Measurements from ENCODE around the gene DRAM2. TPM values are rescaled to one million over a fixed set of nuclear protein-coding genes. Genes with fewer than 3 reads are reported as not detected.
"Not testable (repeated sequence)": the region's sequence is repeated elsewhere in the genome, so short reads cannot be mapped to it uniquely, and the experiment has no call there.

The DRAM2 gene
- total and polyA plus RNA-seq, 2 of the 4 experiments (the other 2 are of a cell fraction), result 31.4 to 66.3 TPM

GRCh38 chr1:111077312-111077711, 62.6 kb downstream of the DRAM2 start:
- CTCF ChIA-PET; H3K9ac ChIP-seq (ENCODE audit: low read depth, low read length); H3K4me2 ChIP-seq (ENCODE audit: low read depth, low read length): not testable (repeated sequence)

More at GRCh38 chr1:111077312-111077711, 62.6 kb downstream of the DRAM2 start:
- WGBS, 2 experiments (ENCODE audit: extremely low coverage in 2 of 2, insufficient read length in 1 of 2), result no CpG with 5 or more reads among the region's 4 CpGs
- H4K5ac ChIP-seq (ENCODE audit: low read depth, low read length); H2AFZ ChIP-seq (replicated peaks; ENCODE audit: low read length, poor library complexity); H3K27ac ChIP-seq (ENCODE audit: insufficient read depth, low read length); H2BK20ac ChIP-seq (ENCODE audit: low read depth, low read length); H3K56ac ChIP-seq (ENCODE audit: extremely low read depth, insufficient read depth, low read length); H3K9me1 ChIP-seq (ENCODE audit: insufficient read depth, low read length); H3K23ac ChIP-seq (ENCODE audit: low read depth, low read length); H4K8ac ChIP-seq (ENCODE audit: low read depth in 2 of 2, low read length in 2 of 2); dilution Hi-C loops (cut with HindIII; ENCODE audit: low sequenced_read_pairs, unreplicated experiment); H3K14ac ChIP-seq (replicated peaks; ENCODE audit: low read depth, low read length); H4K91ac ChIP-seq (ENCODE audit: insufficient read depth, low read depth, low read length); in situ Hi-C loops (cut with MboI; ENCODE audit: low sequenced_read_pairs); H3K4ac ChIP-seq (ENCODE audit: low read depth, low read length); H3K36me3 ChIP-seq (ENCODE audit: control insufficient read depth, insufficient read depth, low read length); H3K9me3 ChIP-seq (ENCODE audit: control insufficient read depth, insufficient read depth, low read length); H2AK9ac ChIP-seq (replicated peaks; ENCODE audit: low read depth, low read length, poor library complexity); intact Hi-C loops (cut with micrococcal nuclease); ATAC-seq (ENCODE audit: low read depth); H3K79me1 ChIP-seq (ENCODE audit: low read depth in 1 of 2, low read length in 2 of 2); H2BK120ac ChIP-seq (ENCODE audit: low read depth, low read length); DNase-seq; H3K18ac ChIP-seq (ENCODE audit: low read depth, low read length); H3K4me1 ChIP-seq (ENCODE audit: control insufficient read depth, insufficient read depth, low read length); H4K20me1 ChIP-seq (ENCODE audit: insufficient read depth, low read length); BruUV-seq (replicated peaks); H2BK5ac ChIP-seq (ENCODE audit: low read depth, low read length, poor library complexity, severe bottlenecking); H3K27me3 ChIP-seq (ENCODE audit: control insufficient read depth, insufficient read depth, low read length); H3K4me3 ChIP-seq (ENCODE audit: insufficient read depth, low read depth, low read length); H2AK5ac ChIP-seq (ENCODE audit: low read depth, low read length); H2BK15ac ChIP-seq (ENCODE audit: low read depth, low read length); POLR2A ChIA-PET (ENCODE audit: unreplicated experiment): not testable (repeated sequence)

Small RNA genes lying within 50 kb of the gene (microRNA-seq; reads per million reads assigned to microRNA genes)
- gene AL355816.1 (ENCODE audit: insufficient read depth, insufficient read length), result not detected

Small RNA genes lying within 50 kb of the gene (small RNA-seq; reads per million reads assigned to genes)
- gene AL355816.1, result 0 reads per million in 5 experiments

Other genes starting within 250 kb of the DRAM2 start
- 6.8 and 13.1 TPM in 2 replicates for gene LRIF1, start 176.2 kb downstream of the DRAM2 start, total RNA-seq (2012; rRNA removed)
- 5.4 and 6.4 TPM in 2 replicates for gene LRIF1, start 176.2 kb downstream of the DRAM2 start, polyA plus RNA-seq (2012; rRNA removed)
- 27.4 and 42.8 TPM in 2 replicates for gene CEPT1, start 130 bp upstream of the DRAM2 start, total RNA-seq (2012; rRNA removed)
- gene CEPT1, start 130 bp upstream of the DRAM2 start, polyA plus RNA-seq (2012; rRNA removed), result 10.3 and 13.3 TPM in 2 replicates
- 0.83 and 0.90 TPM in 2 replicates for gene DENND2D, start 60.6 kb upstream of the DRAM2 start, total RNA-seq (2012; rRNA removed)
- gene DENND2D, start 60.6 kb upstream of the DRAM2 start, polyA plus RNA-seq (2012; rRNA removed), result 0.72 and 0.86 TPM in 2 replicates
- 0.18 TPM in 1 of 2 replicates, not detected in the other for gene CHI3L2, start 87.6 kb upstream of the DRAM2 start, total RNA-seq (2012; rRNA removed)
- gene CHI3L2, start 87.6 kb upstream of the DRAM2 start, polyA plus RNA-seq (2012; rRNA removed), result 0.19 and 0.39 TPM in 2 replicates
- gene CHIA, start 150.8 kb upstream of the DRAM2 start, total RNA-seq (2012; rRNA removed), result not detected in 2 replicates
- gene CHIA, start 150.8 kb upstream of the DRAM2 start, polyA plus RNA-seq (2012; rRNA removed), result not detected in 2 replicates